ENCODE results near the gene NAB1. TPM values are rescaled to one million over a fixed set of nuclear protein-coding genes. Genes with fewer than 3 reads are reported as not detected.

The NAB1 gene
- total and polyA plus RNA-seq, 2 donors from 2014 or later: 10.4 to 45.0 TPM

DNA sequence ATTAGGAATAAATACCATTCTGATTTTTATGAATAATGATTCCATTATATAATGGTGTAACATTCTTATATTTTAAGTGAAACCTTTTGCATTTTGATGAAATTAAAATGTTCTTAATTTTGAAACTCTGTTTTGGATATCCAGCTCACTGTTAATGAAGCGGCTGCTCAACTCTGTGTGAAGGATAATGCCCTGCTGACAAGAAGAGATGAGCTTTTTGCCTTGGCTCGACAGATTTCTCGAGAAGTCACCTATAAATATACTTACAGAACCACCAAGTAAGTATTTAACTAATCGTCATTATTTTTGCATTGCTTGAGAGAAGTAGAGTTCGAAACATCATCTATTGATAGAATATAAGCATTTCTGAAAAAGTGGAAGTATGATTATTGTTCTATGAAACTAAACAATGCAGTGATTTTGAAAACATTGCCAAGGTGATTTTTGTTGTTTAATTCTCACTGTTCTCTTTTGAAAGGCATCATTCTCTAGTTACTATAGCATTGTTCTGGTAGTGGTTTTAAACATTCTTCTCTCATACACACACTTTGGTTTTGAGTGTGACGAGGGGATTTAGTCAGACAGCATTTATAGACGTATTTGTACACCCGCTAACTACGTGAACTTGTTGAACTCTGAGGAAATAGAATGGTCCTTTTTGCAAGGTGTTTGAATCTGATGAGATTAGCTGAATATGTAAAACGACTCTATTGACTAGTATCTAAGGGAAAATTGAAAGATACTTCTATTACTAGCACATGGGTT, 21.5 kb downstream of the NAB1 start:
- no peak for FAIRE-seq
- DNase-seq: no peak
- peaks cover 0 to 2% (median 0%) of the 10 kb centered on the region in 3 donors for H3K9me3 ChIP-seq (ENCODE audit: control insufficient read depth in 2 of 3, insufficient read depth in 1 of 3, low read length in 3 of 3)
- peaks cover 0 to 9% (median 2%) of the 10 kb centered on the region in 3 donors for H3K36me3 ChIP-seq (ENCODE audit: control insufficient read depth in 2 of 3, insufficient read depth in 3 of 3, low read length in 3 of 3)
- TF ChIP-seq, protein P1, sequence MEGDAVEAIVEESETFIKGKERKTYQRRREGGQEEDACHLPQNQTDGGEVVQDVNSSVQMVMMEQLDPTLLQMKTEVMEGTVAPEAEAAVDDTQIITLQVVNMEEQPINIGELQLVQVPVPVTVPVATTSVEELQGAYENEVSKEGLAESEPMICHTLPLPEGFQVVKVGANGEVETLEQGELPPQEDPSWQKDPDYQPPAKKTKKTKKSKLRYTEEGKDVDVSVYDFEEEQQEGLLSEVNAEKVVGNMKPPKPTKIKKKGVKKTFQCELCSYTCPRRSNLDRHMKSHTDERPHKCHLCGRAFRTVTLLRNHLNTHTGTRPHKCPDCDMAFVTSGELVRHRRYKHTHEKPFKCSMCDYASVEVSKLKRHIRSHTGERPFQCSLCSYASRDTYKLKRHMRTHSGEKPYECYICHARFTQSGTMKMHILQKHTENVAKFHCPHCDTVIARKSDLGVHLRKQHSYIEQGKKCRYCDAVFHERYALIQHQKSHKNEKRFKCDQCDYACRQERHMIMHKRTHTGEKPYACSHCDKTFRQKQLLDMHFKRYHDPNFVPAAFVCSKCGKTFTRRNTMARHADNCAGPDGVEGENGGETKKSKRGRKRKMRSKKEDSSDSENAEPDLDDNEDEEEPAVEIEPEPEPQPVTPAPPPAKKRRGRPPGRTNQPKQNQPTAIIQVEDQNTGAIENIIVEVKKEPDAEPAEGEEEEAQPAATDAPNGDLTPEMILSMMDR (IDR thresholded peaks at IDR 0.05; ENCODE audit: borderline replicate concordance, extremely low read depth, insufficient read depth): no peak
- intact Hi-C loops (cut with DNase I): no loop called here
- H3K9ac ChIP-seq (ENCODE audit: low read length in 3 of 3): no peak overlapping the region
- no peak overlapping the region for H3K4me3 ChIP-seq (ENCODE audit: low read length in 3 of 3)
- H3K27ac ChIP-seq (ENCODE audit: low read depth in 2 of 2, low read length in 2 of 2): no peak overlapping the region
- H3K4me1 ChIP-seq (ENCODE audit: control insufficient read depth in 2 of 3, insufficient read depth in 2 of 3, low read depth in 1 of 3, low read length in 3 of 3): no peaks in the 10 kb centered on the region
- H3K27me3 ChIP-seq (ENCODE audit: control insufficient read depth, insufficient read depth, low read length): no peaks in the 10 kb centered on the region

DNA sequence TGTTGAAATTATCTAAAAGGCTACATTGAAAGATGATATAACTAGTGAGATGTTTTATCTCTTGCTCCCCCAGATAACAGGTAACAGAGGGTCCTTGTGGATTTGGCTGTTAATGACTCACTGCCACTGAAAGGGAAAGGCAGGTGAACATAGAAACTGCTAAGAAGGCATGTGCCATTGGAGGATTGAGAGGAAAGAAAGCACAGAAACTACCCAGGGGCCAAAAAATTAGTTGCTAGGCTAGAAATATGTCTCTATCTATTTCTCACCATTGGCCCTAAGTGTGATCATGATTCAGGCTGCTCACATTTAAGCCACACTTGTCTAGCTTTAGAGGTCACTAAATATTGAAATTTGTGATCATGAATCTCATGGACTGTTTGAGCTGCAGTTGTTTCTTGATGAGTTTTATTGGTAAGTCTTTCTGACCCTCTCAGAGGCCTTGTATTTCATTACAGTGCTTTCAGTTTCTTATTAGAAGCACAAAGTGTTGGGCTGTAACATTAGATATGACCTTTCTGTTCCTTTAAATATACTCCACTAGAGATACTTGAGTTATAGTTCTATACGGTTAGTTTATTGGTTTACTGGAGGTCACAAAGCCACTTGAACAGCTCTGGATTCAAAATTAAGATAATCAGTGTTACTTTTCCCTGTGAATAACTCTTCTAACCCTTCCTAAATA, 26.2 kb downstream of the NAB1 start:
- no peaks in the 10 kb centered on the region for H3K27me3 ChIP-seq (ENCODE audit: control insufficient read depth, insufficient read depth, low read length)
- DNase-seq: no peak
- no peaks in the 10 kb centered on the region for H3K9me3 ChIP-seq (ENCODE audit: control insufficient read depth in 2 of 3, insufficient read depth in 1 of 3, low read length in 3 of 3)
- no peaks in the 10 kb centered on the region for H3K4me1 ChIP-seq (ENCODE audit: control insufficient read depth in 2 of 3, insufficient read depth in 2 of 3, low read depth in 1 of 3, low read length in 3 of 3)
- peaks cover 0 to 9% (median 2%) of the 10 kb centered on the region in 3 donors for H3K36me3 ChIP-seq (ENCODE audit: control insufficient read depth in 2 of 3, insufficient read depth in 3 of 3, low read length in 3 of 3)
- intact Hi-C loops (cut with DNase I): no loop called here
- TF ChIP-seq, protein P1 (IDR thresholded peaks at IDR 0.05; ENCODE audit: borderline replicate concordance, extremely low read depth, insufficient read depth): no peak
- no peak overlapping the region for H3K4me3 ChIP-seq (ENCODE audit: low read length in 3 of 3)
- FAIRE-seq: no peak
- H3K27ac ChIP-seq (ENCODE audit: low read depth in 2 of 2, low read length in 2 of 2): no peak overlapping the region
- no peak overlapping the region for H3K9ac ChIP-seq (ENCODE audit: low read length in 3 of 3)

DNA sequence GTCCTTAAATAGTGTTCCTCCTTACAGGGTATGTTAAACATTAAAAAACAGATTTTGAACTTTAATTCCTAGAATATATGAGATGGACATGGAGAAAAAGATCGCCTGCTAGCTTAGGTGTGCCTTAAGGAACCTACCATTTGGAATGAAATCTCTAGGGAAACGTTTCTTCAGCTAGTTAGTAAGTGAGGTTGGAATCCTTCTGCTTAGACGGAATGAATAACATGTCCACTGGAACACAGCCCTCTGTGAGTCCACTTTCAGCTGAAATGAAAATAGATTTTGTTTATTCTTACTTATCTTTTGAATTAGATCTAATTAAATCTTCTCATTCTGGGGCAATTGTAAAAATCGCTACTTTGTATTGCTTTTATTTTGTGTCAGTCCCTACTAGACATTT, 28.4 kb downstream of the NAB1 start:
- Histone ChIP-seq H3K9me3 (ENCODE audit: control insufficient read depth in 2 of 3, insufficient read depth in 1 of 3, low read length in 3 of 3) (no peaks in the 10 kb centered on the region), H3K4me3 (ENCODE audit: low read length in 3 of 3) (no peak overlapping the region), H3K27ac (ENCODE audit: low read depth in 2 of 2, low read length in 2 of 2) (no peak overlapping the region), H3K36me3 (ENCODE audit: control insufficient read depth in 2 of 3, insufficient read depth in 3 of 3, low read length in 3 of 3) (no peaks in the 10 kb centered on the region), H3K4me1 (ENCODE audit: control insufficient read depth in 2 of 3, insufficient read depth in 2 of 3, low read depth in 1 of 3, low read length in 3 of 3) (no peaks in the 10 kb centered on the region), H3K27me3 (ENCODE audit: control insufficient read depth, insufficient read depth, low read length) (no peaks in the 10 kb centered on the region), H3K9ac (ENCODE audit: low read length in 3 of 3) (no peak overlapping the region)
- TF ChIP-seq, protein P1 (IDR thresholded peaks at IDR 0.05; ENCODE audit: borderline replicate concordance, extremely low read depth, insufficient read depth): no peak
- no peak for DNase-seq
- intact Hi-C loops (cut with DNase I): no loop called here
- no peak for FAIRE-seq

Data from kidney (tissue), 14 donors.